PC-9 (cell line): ENCODE results near the gene FOXA2.
"Not testable (repeated sequence)": the region's sequence is repeated elsewhere in the genome, so short reads cannot be mapped to it uniquely, and the experiment has no call there.

Experiments
- EZH2 ChIP-seq: fragments of 200-600 bp; sonication (generic); IDR thresholded peaks from 2 replicates; pipeline ENCODE4 v1.8.0; 2017; ENCODE audit warnings: antibody characterized with exemption, low read depth
- TF ChIP-seq, protein P1 (sequence below): fragments of 200-600 bp; sonication (generic); conservative IDR thresholded peaks from 2 replicates; pipeline ENCODE4 v1.6.1; 2017; ENCODE audit warnings: mixed run types, antibody characterized with exemption, mild to moderate bottlenecking, moderate library complexity

DNA sequence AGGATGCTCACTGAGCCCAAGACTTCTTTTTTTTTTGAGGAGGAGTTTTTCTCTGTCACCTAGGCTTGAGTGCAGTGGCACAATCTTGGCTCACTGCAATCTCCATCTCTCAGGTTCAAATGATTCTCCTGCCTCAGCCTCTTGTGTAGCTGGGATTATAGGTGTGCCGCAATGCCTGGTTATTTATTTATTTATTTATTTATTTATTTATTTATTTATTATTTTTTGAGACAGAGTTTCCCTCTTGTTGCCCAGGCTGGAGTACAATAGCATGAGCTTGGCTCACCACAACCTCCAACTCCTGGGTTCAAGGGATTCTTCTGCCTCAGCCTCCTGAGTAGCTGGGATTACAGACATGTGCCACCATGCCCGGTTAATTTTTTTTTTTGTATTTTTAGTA is 14.9 kb upstream of the FOXA2 start:
- TF ChIP-seq, protein P1, sequence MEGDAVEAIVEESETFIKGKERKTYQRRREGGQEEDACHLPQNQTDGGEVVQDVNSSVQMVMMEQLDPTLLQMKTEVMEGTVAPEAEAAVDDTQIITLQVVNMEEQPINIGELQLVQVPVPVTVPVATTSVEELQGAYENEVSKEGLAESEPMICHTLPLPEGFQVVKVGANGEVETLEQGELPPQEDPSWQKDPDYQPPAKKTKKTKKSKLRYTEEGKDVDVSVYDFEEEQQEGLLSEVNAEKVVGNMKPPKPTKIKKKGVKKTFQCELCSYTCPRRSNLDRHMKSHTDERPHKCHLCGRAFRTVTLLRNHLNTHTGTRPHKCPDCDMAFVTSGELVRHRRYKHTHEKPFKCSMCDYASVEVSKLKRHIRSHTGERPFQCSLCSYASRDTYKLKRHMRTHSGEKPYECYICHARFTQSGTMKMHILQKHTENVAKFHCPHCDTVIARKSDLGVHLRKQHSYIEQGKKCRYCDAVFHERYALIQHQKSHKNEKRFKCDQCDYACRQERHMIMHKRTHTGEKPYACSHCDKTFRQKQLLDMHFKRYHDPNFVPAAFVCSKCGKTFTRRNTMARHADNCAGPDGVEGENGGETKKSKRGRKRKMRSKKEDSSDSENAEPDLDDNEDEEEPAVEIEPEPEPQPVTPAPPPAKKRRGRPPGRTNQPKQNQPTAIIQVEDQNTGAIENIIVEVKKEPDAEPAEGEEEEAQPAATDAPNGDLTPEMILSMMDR: not testable (repeated sequence)
- TF ChIP-seq EZH2: not testable (repeated sequence)
